ENCODE measurements around the gene TAS2R40.

TAS2R40 gene

DNA sequence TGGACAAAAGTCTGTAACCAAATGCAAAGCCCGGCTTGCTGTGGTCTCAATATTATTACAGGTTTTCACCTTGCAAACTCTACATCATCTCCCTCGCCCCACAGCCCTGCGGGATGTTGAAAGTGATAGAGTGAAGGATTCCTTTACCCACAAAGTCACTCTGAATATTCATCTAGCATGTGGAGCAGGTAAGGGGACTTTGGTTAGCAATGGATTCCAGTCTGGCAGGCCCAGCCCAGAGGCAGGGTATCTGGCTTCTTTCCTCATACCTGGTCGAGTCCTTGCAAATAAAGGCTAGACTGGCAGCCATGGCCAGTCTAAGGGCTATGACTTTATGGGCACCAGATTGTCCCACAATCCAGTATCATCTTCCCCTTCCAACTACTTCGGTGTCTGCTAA lies 3.2 kb downstream of the TAS2R40 start:
- DNase-seq, result no peak

DNA sequence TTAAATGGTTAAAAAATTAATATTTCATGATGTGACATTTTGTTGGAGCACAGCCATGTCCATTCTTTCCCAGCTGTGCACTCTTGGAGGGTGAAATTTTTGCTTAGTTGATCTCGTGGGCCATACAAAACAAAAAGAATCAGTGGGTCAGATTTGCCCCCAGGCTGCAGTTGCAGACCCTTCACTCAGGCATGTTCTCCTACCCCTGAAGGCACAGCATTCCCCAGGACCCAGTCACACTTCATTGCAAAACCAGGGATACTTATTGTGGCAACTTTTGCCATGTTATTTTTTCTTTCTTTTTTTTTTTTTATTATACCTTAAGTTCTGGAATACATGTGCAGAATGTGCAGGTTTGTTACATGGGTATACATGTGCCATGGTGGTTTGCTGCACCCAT lies 6.0 kb downstream of the TAS2R40 start:
- DNase-seq, result no peak

DNA sequence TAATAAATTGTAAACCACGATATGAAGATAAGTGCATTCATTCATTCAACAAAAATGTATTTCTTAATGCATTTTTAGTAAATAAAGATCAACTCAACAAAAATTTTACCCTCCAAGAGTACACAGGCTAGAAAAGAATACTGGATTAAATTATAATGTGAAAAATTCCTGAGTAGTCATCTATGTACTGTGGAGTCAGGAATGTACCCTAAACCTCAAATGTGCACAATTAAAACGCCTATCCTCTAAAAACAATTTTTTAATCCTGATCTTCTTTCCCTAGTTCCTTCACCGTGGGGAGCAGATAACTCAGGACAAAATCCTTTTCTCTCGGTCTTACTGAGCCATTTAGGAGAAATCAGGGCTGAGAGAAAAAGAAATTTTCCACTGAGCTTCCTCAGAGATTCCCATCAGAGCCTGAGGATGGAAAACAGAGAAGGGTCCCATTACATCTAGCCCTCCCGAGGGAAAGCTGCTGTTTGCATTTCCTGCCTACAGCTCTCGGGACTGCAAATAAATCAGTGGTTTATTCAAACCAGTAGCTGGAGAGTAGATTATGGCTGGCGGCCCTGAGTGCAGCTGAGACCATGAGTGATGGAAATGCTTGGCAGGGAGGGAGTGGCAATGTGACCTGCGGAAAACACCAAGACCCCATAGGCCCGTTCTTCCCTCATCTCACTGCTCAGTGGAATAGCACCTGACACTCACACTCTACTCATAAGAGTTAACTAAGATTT lies 7.4 kb downstream of the TAS2R40 start:
- DNase-seq, result no peak

DNA sequence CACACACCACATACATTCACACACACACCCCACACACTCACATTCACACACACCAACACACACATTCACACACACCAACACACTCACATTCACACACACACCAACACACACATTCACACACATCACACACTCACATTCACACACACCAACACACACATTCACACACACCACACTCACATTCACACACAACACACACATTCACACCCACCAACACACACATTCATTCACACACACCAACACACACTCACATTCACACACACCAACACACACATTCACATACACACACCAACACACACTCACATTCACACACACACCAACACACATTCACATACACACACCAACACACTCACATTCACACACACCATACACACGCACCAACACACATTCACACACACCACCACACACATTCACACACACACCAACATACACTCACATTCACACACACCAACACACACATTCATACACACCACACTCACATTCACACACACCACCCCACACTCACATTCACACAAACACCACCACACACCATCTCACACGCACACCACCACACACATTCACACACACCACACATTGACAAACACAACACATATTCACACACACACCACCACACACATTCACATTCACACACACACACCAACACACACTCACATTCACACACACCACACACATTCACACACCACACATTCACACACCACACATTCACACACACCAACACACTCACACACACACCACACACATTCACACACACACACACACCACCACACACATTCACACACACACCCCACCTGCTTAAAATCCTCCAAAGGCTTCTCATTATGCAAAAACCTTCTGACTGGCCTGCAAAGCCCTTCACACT lies 9.0 kb downstream of the TAS2R40 start:
- no peak for DNase-seq

DNA sequence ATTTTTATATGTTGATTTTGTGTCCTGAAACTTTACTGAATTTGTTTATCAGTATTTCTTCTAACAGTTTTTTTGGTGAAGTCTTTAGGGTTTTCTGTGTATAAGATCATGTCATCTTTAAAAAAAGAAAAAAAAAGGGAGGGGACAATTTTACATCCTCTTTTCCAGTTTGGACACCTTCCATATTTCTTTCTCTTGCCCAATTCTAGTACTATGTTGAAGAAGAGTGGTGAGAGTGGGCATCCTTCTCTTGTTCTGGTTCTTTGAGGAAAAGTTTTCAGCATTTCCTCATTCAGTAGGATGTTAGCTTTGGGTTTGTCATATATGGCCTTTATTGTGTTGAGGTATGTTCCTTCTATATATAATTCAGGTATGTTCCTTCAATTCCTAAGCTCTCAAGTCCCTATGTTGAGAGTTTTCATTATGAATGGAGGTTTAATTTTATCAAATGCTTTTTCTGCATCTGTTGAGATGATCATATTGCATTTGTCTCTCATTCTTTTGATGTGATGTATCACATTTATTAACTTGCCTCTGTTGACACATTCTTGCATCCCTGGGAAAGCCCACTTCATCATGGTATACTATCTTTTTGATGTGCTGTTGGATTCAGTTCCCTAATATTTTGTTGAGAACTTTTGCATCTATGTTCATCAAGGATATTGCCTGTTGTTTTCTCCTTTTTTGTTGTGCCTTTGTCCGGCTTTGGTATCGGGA lies 12.1 kb downstream of the TAS2R40 start:
- no peak for DNase-seq

DNA sequence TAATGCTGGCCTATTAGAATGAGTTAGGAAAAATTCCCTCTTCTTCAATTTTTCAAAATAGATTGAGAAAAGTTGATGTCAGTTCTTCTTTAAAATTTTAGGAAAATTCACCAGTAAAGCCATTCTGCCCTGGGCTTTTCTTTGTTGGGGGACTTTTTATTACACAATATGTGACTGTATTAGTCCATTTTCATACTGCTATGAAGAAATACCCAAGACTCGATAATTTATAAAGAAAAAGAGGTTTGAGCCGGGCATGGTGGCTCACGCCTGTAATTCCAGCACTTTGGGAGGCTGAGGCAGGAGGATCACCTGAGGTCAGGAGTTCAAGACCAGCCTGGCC lies 12.7 kb downstream of the TAS2R40 start:
- no peak for DNase-seq

DNA sequence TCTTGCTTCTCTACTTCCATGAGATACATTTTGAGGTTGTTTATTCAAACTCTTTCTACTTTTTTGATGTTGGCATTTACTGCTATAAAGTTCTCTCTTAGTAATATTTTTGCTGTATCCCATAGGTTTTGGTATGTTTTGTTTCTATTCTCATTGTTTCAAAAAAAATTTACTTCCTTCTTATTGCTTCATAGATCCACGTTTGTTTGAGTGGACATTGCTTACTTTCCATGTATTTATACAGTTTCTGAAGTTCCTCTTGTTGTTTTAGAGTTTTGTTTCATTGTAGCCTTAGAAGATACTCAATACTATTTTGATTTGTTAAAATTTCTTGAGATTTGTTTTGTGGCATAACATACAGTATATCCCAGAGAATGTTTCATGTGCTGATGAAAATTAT lies 13.7 kb downstream of the TAS2R40 start:
- no peak for DNase-seq

DNA sequence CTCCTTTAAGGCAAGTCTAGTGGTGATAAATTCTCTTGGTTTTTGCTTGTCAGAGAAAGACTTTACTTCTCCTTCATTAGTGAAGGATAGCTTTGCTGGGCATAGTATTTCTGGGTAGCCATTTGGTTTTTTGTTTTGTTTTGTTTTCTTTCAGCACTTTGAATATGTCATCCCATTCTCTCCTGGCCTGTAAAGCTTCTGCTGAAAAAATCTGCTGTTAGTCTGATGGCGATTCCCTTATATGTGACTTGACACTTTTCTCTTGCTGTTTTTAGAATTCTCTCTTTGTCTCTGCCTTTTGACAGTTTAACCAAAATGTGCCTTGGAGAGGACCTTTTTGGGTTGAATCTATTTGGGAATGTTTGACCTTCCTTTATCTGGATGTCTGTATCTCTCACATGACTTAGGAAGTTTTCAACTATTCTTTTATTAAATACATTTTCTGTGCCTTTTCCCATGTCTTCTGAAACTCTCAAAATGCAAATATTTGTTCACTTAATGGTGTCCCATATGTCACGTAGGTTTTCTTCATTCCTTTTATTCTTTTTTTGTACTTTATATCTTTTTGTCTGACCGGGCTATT lies 14.7 kb downstream of the TAS2R40 start:
- no peak for DNase-seq

DNA sequence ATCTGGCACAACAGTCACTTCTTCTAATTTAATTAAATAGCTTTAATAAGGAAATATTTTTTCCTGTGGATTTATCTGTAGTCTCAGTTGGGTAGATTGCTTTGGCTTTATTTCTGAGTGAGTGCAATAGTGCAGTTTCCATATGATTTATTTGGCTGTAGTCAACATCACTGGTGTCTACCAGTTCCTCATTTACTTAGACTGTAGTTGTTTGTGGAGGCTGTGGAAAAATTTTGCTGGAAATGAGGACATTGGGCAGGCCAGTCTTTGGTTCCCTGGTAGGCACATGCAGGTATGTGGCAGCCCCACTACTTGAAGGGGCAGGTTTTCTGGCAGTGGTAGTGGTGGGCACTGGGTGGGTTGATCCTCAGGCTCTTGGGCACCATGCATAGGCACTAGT lies 15.5 kb downstream of the TAS2R40 start:
- no peak for DNase-seq

DNA sequence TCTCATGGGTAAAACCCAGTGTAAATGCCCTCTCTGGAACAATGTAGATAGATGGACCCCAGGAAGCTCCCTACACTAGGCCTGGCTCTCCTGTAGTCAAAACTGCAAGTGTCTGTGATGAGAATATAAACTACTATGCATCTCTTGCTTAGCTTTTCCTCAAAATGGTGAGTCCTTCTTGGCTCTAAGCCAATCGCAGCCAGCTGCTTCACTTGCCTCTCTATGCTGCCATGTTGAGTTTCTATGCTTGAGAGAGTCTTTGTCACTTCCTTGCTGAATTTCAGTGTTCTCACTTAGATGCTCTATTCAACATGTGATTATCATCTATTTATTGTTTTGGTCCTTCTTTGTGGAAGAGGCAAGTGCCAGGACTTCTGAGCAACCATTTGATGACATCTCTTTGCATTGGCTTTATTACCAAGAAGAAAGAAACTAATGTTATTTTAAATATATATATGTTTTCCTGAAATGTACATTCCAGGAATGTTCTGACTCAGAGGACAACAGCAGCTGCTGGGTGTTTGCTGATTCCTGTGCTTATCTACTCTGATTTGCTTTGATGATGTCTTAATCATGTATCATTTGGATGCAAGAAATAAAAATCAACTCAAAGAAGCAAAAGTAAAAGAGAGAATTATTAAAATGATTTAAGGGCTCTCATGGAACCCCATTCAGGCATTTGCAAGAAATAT lies 16.6 kb downstream of the TAS2R40 start:
- no peak for DNase-seq

DNA sequence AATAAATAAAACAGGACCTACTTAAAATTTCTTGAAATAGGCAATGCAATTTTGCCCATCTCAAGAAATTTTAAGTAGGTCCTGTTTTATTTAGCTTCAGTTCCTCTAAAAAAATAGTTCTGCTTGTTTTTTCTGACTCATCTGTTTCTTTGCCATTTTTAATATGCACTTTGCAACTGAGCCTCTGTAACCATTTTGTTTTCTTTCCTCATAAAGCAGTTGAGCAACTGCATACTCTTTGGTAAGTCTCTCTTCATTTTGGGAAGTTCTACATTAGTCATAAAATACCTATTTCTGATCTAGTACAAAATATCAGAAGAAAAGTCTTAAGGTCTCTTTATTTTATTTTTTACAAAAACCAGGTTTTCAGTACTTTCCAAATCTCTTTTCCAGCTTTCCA lies 18.0 kb downstream of the TAS2R40 start:
- DNase-seq, result peak; percentile 28

DNA sequence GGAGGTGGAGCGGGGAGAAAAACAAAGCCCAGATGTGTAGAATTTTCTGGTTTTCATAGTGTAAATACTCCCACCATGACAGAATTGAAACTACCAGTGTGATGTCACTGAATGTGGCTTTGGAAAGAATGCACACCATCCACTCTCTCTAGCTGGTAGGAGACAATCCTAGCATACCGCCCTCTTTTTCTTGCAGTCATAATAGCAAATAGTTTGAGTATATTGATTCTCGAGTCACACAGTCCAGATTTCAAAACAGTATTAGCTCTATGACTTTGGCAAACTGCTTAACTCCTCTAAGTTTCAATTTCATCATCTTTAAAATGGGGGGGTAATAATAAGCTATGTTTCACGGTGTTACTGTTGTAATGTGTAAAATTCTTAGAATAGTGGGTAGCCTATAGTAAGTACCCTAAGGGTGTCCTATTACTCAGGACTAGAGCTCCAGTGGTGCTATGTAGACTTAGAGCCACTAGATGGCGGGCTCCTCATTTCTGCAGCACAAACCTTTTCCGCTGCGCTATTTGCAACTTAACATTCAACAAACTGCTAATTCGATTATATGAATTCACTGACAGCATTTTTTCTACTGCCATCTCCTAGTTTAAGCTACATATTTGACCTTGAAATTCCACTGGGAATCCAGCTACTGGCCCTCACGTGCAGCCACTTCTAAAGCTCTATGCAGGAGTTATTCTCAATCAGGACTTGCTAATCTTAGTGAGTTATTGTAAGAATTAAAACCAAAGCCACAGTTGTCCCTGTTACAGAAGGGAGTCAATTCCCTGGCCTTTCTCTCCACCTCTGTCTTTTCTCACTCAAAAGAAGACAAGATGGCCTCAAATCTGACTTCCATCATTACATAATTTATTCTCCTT lies 18.7 kb downstream of the TAS2R40 start:
- peak; percentile 74 for DNase-seq

DNA sequence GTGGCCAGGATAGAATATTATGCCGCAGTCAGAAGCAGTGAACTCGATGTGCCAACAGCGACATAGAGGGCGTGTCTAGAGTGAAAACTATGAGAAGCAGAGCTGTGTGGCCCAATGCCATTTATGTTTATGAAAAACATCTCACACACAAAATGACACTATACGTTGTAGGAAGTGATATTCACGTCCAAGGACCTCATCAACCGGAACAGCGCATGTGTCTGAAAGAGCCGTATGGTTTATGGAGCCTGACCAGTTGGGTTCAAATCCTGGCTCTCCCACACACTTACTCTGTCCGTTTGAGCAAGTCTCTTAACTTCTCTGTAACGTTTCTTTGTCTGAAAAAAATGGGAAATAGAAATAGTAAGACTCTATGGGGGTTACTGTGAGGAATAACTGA lies 20.5 kb downstream of the TAS2R40 start:
- DNase-seq, result no peak

DNA sequence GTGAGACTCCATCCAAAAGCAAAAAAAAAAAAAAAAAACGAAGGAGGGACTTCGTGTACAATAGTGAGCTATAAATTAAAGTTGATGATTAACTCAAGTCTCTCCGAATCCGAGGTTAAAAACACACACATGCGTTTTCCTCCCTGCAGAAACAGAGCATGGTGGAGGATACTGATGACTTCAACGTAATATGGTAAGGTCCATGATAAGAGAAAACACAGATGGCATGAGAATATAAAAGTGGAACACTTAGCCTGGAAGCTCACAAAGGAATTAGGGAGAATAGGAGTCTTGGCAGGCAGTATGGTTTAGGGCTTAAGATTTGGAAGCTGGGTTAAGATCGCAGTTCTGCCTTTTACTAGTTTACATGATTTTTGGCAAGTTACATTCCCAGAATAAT lies 21.3 kb downstream of the TAS2R40 start:
- no peak for DNase-seq

DNA sequence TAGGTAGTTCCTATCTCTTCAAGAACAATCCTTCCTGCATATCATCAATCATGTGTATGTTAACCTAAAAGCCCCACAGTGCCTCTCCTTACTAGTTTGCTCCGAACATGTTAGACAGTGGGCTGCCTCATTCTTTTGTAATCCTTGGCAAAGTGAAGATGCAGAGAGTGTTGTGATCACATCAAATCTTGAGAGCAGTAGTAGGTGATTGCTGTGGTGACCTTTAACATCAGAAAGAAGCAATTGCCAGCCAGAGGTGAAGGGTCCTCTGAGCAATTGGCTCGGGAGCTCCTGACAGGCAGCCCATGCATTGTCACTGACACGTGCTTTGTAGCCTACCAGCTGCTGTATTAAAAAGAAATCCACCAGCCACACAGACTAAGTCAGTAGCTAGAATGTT lies 21.8 kb downstream of the TAS2R40 start:
- DNase-seq, result no peak

DNA sequence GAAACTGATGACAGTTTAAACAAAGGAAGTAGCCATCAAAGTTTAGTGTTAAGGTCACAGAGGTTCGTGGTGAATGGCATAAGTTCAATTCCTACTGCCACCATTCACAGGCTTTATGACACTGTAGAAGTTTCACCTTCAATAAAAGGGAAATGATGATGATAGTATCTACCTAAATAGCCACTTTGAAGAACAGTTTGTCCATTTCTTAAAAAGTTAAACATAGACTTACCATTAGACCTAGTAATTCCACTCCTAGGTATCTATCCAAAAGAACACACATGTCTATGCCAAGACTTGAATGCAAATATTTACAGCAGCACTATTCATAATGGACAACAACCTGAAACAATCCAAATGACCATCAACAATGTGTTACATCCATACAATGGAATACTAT lies 22.5 kb downstream of the TAS2R40 start:
- no peak for DNase-seq

DNA sequence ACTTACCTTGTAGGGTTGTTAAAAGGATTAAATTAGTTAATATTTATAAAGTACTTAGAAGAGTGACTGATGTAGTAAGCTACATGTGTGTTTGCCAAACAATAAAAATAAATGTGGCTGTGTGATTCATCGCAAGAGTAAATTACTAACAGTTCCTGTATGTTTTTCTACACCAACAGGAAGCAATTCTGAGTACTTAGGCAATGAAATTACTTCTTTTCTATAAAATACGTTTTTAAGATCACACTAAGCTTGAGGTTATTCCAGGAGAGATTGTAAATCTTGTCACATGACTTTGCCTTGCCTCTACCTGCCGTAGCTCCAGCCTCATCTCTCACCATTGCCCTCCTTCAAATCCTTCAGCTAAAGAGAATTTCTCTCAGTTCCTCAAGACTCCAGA lies 23.3 kb downstream of the TAS2R40 start:
- DNase-seq, result no peak

DNA sequence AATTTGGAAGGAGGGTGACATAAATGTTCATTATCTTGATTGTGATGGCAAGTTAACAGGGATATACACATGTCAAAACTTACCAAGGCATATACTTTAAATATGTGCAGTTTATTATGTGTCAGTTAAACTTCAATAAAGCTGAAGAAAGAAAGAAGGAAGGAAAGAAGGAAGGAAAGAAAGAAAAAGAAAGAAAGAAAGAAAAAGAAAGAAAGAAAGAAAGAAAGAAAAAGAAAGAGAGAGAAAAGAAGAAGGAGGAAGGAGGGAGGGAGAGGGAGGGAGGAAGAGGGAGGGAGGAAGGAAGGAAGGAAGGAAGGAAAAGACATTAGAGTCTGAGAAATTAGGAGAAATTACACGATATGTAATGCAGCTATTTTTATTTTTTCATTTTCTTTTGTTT lies 25.5 kb downstream of the TAS2R40 start:
- no peak for DNase-seq

DNA sequence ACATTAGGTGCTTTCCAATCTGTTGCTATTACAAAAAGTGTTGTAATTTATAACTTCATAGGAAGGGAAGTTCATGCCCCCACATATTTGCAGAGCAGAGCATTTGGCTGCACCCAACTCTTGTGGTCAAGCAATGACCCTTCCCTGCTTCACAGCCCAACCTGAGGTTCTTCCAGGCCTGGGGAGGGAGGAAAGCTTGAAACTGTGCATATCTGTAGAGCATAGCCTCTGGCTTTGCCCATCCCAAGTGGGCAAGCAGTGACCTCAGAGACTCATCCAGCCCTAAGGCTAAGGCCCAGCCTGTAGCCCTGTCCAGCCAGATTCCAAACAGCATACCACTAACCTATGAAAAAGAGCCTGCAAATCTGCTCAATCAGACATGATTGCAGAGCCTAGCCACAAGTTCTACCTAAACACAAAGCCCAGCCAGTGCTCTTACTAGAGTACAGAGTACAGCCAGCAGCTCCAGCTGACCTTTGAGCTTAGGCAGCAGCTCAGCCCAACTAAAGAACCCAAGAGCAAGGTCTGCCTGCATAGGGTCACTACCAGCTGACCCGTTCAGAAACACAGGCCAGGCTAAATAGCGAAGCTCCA lies 27.0 kb downstream of the TAS2R40 start:
- no peak for DNase-seq

DNA sequence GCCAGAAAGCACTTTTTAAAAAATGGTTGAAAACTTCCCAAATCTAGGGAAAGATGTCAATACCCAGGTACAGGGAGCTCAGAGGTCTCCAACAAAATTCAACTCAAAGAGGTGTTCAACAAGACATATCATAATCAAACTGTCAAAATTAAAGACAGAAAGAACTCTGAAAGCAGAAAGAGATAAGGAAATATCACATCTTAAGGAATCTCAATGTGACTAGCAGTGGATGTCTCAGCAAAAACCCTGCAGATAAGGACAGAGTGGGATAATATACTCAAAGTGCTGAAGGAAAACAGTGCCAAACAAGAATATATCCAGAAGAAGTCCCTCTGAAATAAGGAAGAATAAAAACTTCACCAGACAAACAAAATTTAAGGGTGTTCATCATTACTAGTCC lies 28.4 kb downstream of the TAS2R40 start:
- no peak for DNase-seq

DNA sequence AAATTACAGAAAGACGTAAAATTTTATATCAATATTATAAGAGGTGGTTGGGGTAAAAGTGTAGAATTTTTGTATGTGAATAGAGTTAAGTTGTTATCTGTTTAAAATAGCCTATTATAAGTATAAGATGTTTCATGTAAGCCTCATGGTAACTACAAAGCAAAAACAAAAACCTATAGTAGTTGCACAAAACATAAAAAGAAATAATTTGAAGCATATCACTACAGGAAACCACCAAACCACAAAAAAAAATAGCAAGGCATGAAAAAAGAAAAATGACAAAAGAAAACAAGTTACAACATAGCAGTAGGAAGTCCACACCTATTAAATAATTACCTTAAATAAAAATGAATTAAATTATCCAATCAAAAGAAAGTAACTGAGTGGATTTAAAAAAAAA lies 29.0 kb downstream of the TAS2R40 start:
- DNase-seq, result no peak

DNA sequence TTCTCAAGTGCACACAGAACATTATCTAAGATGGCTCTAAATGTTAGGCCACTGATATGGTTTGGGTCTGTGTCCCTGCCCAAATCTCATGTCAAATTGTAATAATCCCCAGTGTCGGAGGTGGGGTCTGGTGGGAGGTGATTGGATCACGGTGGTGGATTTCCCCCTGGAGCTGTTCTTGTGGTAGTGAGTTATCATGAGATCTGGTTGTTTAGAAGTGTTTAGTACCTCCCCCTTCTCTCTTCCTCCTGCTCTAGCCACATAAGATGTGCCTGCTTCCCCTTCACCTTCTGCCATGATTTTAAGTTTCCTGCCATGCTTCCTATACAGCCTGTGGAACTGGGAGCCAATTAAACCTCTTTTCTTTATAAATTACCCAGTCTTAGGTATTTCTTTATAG lies 30.2 kb downstream of the TAS2R40 start:
- DNase-seq, result no peak

Data from amniotic stem cell (primary cell).